GM12873 (cell line): ENCODE measurements around the gene AFAP1.

Source experiments
- CTCF ChIP-seq: IDR thresholded peaks from 2 replicates; pipeline ENCODE4 v1.5.1; 2012; ENCODE audit warnings: low read depth, mild to moderate bottlenecking, moderate library complexity, low read length, control low read depth; ENCODE audit not compliant: insufficient read depth; ENCODE audit errors: missing control alignments

Gene AFAP1

GRCh38 chr4:7792616-7793015 is 147.0 kb downstream of the AFAP1 start:
- no peak for TF ChIP-seq CTCF

GRCh38 chr4:7790999-7791398 is 148.7 kb downstream of the AFAP1 start:
- no peak for TF ChIP-seq CTCF

- no peak for TF ChIP-seq CTCF
These were observed 149.6 kb downstream of the AFAP1 start for GRCh38 chr4:7790023-7790422.

GRCh38 chr4:7788694-7789425 is 150.8 kb downstream of the AFAP1 start:
- TF ChIP-seq CTCF, result no peak

GRCh38 chr4:7788193-7788592 is 151.5 kb downstream of the AFAP1 start:
- TF ChIP-seq CTCF, result no peak

GRCh38 chr4:7787681-7788141 is 151.9 kb downstream of the AFAP1 start:
- TF ChIP-seq CTCF, result no peak

- TF ChIP-seq CTCF, result no peak
These were observed 152.6 kb downstream of the AFAP1 start for GRCh38 chr4:7787067-7787466.
